Neutrophil (primary cell): ENCODE measurements around the gene TGFB1I1.

Experiments used
- H3K27ac ChIP-seq: fragments of 200-600 bp; sonication (generic); 2 replicates; pipeline ENCODE4 v1.5.1; 2016; ENCODE audit warnings: mild to moderate bottlenecking, moderate library complexity
- H3K27me3 ChIP-seq: fragments of 200-600 bp; sonication (generic); 2 replicates; pipeline ENCODE4 v1.6.0; 2016; ENCODE audit warnings: mild to moderate bottlenecking
- H3K36me3 ChIP-seq: fragments of 200-600 bp; sonication (generic); 2 replicates; pipeline ENCODE4 v1.5.1; 2017
- H3K4me1 ChIP-seq, 2 experiments: fragments of 200-600 bp in 1 of 2; sonication (generic) in 1 of 2; 1 replicate in 1 of 2; 2 replicates in 1 of 2; pipeline versions ENCODE4 v1.5.1 to v1.6.1; 2013 to 2016; ENCODE audit warnings: low read depth in 1 of 2, low read length in 1 of 2, mild to moderate bottlenecking in 1 of 2, moderate library complexity in 1 of 2; ENCODE audit not compliant: control insufficient read depth in 1 of 2, insufficient read depth in 1 of 2
- H3K4me3 ChIP-seq, 2 experiments: fragments of 200-600 bp in 1 of 2; sonication (generic) in 1 of 2; 1 replicate in 1 of 2; 2 replicates in 1 of 2; pipeline ENCODE4 v1.5.1; 2013 to 2016; ENCODE audit warnings: low read depth in 1 of 2, low read length in 1 of 2, mild to moderate bottlenecking in 1 of 2, moderate library complexity in 1 of 2
- H3K9me3 ChIP-seq: fragments of 200-600 bp; sonication (generic); 2 replicates; pipeline ENCODE4 v1.5.1; 2016
- TF ChIP-seq, protein P1 (sequence below): fragments of 200-600 bp; sonication (generic); IDR thresholded peaks from 2 replicates; pipeline ENCODE4 v1.5.1; 2016; ENCODE audit warnings: antibody characterized with exemption

The TGFB1I1 gene

DNA sequence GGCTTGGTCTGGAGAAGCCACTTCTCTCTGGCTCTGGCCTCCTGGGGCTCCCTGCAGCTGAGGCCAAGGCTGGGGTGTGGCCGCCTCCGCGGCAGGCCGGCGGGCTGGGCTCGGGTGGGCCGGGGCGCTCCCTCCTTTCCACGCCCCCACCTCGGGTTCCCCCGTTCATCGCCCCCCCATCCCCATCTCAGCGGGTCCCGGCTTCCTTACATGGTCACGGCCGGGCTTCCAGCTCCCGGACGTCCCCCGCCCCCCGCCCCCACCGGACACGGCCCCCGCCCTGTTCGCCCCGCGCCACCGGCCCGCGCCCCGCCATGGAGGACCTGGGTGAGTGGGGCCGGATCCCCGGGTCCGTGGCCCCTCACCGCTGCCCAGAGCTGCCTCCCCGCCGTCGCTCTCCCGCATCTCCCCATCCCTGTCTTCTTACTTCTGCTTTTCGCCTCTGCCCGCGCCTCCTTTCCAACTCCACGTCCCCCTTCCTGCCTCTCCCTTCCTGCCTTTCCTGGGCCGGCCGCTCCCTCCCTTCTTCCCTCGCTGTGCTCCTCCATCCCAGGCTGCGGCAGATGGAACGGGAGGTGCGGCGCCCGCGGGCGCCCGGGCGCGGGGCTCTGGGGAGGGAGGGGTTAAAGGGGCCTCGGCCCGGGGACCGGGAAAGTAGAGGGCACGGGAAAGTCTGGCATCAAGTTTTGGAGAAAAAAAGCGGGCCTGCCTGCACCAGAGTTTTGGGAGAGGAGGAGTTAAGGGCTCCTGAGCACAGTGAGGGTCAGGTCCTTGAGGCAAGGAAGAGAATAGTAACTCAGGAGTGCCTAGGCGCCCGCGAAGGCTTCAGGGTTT is at the start of gene TGFB1I1:
Gene TGFB1I1 (plus strand): TSS at position 278 of the 834 bp plus-strand sequence. CDS start 37 bp downstream, at position 315.
- TF ChIP-seq, protein P1, sequence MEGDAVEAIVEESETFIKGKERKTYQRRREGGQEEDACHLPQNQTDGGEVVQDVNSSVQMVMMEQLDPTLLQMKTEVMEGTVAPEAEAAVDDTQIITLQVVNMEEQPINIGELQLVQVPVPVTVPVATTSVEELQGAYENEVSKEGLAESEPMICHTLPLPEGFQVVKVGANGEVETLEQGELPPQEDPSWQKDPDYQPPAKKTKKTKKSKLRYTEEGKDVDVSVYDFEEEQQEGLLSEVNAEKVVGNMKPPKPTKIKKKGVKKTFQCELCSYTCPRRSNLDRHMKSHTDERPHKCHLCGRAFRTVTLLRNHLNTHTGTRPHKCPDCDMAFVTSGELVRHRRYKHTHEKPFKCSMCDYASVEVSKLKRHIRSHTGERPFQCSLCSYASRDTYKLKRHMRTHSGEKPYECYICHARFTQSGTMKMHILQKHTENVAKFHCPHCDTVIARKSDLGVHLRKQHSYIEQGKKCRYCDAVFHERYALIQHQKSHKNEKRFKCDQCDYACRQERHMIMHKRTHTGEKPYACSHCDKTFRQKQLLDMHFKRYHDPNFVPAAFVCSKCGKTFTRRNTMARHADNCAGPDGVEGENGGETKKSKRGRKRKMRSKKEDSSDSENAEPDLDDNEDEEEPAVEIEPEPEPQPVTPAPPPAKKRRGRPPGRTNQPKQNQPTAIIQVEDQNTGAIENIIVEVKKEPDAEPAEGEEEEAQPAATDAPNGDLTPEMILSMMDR = no peak
- peaks cover 23 to 27% of the 10 kb centered on the region in 2 experiments for H3K4me1 ChIP-seq
- H3K9me3 ChIP-seq = no peaks in the 10 kb centered on the region
- H3K4me3 ChIP-seq = peak within 1 kb of the TSS in 1 of 2 experiments; percentile 38
- H3K27ac ChIP-seq = no peak within 1 kb of the TSS
- H3K27me3 ChIP-seq = peaks cover 64% of the 10 kb centered on the region
- H3K36me3 ChIP-seq = no peaks in the 10 kb centered on the region

GRCh38 chr16:31423241-31423640 is 48.7 kb upstream of the TGFB1I1 start:
- H3K27ac ChIP-seq = no peak overlapping the region
- no peaks in the 10 kb centered on the region for H3K36me3 ChIP-seq
- peaks cover 3% of the 10 kb centered on the region for H3K27me3 ChIP-seq
- TF ChIP-seq, protein P1 = no peak
- H3K4me1 ChIP-seq = peaks cover 0 to 5% of the 10 kb centered on the region in 2 experiments
- H3K4me3 ChIP-seq = no peak overlapping the region
- no peaks in the 10 kb centered on the region for H3K9me3 ChIP-seq

GRCh38 chr16:31423801-31424200 is 48.2 kb upstream of the TGFB1I1 start:
- peaks cover 8% of the 10 kb centered on the region for H3K27me3 ChIP-seq
- H3K36me3 ChIP-seq = no peaks in the 10 kb centered on the region
- TF ChIP-seq, protein P1 = no peak
- H3K9me3 ChIP-seq = no peaks in the 10 kb centered on the region
- no peak overlapping the region for H3K27ac ChIP-seq
- H3K4me3 ChIP-seq = no peak overlapping the region
- H3K4me1 ChIP-seq = peaks cover 0 to 5% of the 10 kb centered on the region in 2 experiments

DNA sequence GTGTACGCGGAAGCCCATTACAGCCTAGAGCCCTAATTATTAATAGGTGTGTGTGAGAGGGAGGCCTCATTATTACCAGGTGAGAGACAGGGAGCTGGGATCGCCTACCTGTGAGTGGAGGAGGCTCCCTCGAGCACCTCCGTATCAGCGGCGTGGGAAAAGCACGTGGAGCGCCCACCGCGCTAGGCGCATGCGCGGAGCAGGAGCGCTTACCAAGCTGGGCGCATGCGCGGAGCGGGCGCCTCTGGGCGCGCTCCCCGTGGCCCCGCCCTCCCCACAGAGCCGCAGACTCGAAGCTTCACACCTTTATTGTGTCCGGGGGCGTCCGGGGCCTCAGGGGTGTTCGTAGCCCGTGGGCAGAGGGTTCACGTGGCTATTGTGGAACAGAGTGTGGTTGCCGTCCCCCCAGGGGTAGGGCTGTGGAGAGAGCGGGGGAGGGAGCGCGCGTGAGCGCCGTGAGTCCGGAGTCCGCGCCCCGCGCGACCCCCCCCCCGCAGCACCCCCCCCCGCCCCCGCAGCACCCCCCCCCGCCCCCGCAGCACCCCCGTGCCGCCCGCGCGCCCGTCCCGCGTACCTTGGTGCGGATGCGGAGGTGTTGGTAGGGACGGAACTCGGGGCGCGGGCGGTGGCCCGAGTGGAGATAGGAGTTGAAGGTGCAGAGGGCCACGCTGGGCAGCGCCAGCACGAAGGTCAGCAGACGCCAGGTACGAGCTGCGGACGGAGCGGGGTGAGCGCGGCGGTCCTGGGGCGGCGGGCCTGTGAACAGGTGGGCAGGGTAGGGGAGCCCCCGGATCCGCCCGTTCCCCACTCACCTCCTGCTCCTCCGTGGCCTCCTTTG is 44.3 kb upstream of the TGFB1I1 start:
- peaks cover 0 to 5% of the 10 kb centered on the region in 2 experiments for H3K4me1 ChIP-seq
- H3K9me3 ChIP-seq = no peaks in the 10 kb centered on the region
- TF ChIP-seq, protein P1 = no peak
- peaks cover 16% of the 10 kb centered on the region for H3K27me3 ChIP-seq
- peak overlapping the region; percentile 45 to 61 for H3K4me3 ChIP-seq
- H3K36me3 ChIP-seq = no peaks in the 10 kb centered on the region
- H3K27ac ChIP-seq = no peak overlapping the region

- H3K27ac ChIP-seq = no peak within 1 kb of the TSS
- peak within 1 kb of the TSS; percentile 45 to 61 for H3K4me3 ChIP-seq
- H3K9me3 ChIP-seq = no peaks in the 10 kb centered on the region
- peaks cover 16% of the 10 kb centered on the region for H3K27me3 ChIP-seq
- peaks cover 0 to 5% of the 10 kb centered on the region in 2 experiments for H3K4me1 ChIP-seq
- no peaks in the 10 kb centered on the region for H3K36me3 ChIP-seq
- TF ChIP-seq, protein P1 = no peak
Measured at GRCh38 chr16:31428279-31428597, 43.7 kb upstream of the TGFB1I1 start, which contains the start of gene COX6A2. Gene COX6A2 (minus strand): TSS chr16:31428360. CDS start chr16:31428325, 35 bp downstream.
